Measurements from ENCODE around the gene TSKS. TPM values are rescaled to one million over a fixed set of nuclear protein-coding genes. Genes with fewer than 3 reads are reported as not detected.

The TSKS gene
- total RNA-seq, 6 donors from 2014 or later = 0.15 to 0.91 (median 0.37) TPM; not detected in 3

DNA sequence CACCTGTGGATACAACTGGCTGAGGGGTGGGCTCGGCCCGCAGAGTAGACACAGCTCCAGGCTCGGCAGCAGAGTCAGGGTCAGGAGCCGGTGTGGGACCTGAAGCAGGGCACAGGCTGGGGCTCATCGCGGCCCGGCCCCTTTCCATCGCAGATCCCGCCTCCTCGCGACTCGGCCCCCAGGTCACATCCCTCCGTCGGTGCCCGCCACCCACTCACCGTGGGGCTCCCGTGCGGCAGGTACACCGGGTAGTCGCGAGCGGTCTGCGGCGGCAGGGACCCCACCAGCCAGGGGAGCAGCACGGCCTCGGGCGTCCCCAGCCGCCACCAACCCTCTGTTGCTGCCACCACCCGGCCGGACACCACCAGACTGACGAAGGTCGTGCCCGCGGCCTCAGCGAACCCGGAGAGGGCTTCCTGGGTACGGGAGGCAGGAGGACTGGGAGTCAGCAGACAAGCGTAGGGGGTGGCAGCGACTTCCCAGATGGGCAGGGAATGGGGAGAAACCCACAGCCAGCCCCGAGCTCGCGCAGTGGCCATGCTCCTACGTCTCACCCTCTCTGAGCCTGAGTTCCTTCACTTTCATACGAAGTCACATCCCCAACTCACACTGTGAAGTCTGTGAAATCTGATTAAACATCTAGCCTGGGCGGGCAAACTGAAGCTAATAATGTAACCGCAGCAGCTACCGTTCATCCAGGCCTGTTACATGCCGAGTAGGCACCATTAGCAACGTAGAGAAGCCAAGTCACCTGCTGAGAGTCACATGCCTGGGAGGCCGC lies 46.2 kb upstream of the TSKS start:
- H3K9me3 ChIP-seq = no peaks in the 10 kb centered on the region
- peak overlapping the region; percentile 69 to 93 (median 80) for H3K4me3 ChIP-seq
- H3K36me3 ChIP-seq = peaks cover 0 to 33% (median 15%) of the 10 kb centered on the region in 4 donors
- peak overlapping the region; percentile 73 to 94 (median 89) for H3K27ac ChIP-seq
- no peaks in the 10 kb centered on the region for H3K27me3 ChIP-seq
- ATAC-seq (ENCODE audit: low FRiP score in 2 of 2) (peak; percentile 19 to 42), DNase-seq (peak; percentile 60 to 91)
- peaks cover 18 to 38% (median 24%) of the 10 kb centered on the region in 4 donors for H3K4me1 ChIP-seq
- WGBS, 2 donors = 11 to 35% methylated on average over 9 to 40 of the region's 50 CpGs
- TF ChIP-seq POLR2A (IDR thresholded peaks at IDR 0.05) (peak in 3 of 4 donors; percentile 11 to 60 (median 37)), EP300 (IDR thresholded peaks at IDR 0.05) (no peak), POLR2AphosphoS5 (IDR thresholded peaks at IDR 0.05) (no peak)
- TF ChIP-seq, protein P1, sequence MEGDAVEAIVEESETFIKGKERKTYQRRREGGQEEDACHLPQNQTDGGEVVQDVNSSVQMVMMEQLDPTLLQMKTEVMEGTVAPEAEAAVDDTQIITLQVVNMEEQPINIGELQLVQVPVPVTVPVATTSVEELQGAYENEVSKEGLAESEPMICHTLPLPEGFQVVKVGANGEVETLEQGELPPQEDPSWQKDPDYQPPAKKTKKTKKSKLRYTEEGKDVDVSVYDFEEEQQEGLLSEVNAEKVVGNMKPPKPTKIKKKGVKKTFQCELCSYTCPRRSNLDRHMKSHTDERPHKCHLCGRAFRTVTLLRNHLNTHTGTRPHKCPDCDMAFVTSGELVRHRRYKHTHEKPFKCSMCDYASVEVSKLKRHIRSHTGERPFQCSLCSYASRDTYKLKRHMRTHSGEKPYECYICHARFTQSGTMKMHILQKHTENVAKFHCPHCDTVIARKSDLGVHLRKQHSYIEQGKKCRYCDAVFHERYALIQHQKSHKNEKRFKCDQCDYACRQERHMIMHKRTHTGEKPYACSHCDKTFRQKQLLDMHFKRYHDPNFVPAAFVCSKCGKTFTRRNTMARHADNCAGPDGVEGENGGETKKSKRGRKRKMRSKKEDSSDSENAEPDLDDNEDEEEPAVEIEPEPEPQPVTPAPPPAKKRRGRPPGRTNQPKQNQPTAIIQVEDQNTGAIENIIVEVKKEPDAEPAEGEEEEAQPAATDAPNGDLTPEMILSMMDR (IDR thresholded peaks at IDR 0.05) = peak in 2 of 6 experiments; percentile 25 to 27

DNA sequence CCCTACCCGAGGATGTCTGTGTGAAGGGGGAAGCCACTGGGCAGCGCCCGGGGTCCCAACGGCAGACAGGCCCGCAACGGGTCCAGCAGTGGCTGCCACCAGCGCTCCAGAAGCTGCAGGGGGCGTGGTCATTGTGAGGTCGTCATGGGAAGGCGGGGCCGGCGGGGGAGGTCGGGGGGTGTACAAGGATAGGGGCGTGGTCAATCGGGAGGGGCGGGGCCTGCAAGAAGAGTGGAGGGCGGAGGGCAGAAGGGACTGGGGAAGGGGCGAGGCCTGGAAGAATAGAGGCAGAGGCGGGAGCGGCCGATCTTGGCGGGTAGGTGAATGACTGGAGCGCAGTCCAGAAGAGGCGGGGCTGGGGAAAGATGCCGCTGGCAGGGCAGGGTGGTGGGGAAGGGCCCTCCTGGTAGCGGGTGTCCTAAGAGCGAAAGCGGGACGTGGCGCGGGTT lies 45.6 kb upstream of the TSKS start:
- WGBS, 2 donors = 3 to 7% methylated on average over 24 to 29 of the region's 31 CpGs
- peak overlapping the region; percentile 73 to 94 (median 89) for H3K27ac ChIP-seq
- H3K27me3 ChIP-seq = no peaks in the 10 kb centered on the region
- H3K4me1 ChIP-seq = peaks cover 18 to 33% (median 24%) of the 10 kb centered on the region in 4 donors
- peak overlapping the region; percentile 69 to 93 (median 80) for H3K4me3 ChIP-seq
- no peaks in the 10 kb centered on the region for H3K9me3 ChIP-seq
- peaks cover 0 to 40% (median 20%) of the 10 kb centered on the region in 4 donors for H3K36me3 ChIP-seq
- DNase-seq (peak; percentile 95 to 97), ATAC-seq (ENCODE audit: low FRiP score in 2 of 2) (peak; percentile 87 to 91)
- TF ChIP-seq POLR2AphosphoS5 (IDR thresholded peaks at IDR 0.05) (peak in 1 of 2 donors; percentile 68), POLR2A (IDR thresholded peaks at IDR 0.05) (peak in 1 of 4 donors; percentile 63), EP300 (IDR thresholded peaks at IDR 0.05) (no peak)
- TF ChIP-seq, protein P1 (IDR thresholded peaks at IDR 0.05) = no peak

DNA sequence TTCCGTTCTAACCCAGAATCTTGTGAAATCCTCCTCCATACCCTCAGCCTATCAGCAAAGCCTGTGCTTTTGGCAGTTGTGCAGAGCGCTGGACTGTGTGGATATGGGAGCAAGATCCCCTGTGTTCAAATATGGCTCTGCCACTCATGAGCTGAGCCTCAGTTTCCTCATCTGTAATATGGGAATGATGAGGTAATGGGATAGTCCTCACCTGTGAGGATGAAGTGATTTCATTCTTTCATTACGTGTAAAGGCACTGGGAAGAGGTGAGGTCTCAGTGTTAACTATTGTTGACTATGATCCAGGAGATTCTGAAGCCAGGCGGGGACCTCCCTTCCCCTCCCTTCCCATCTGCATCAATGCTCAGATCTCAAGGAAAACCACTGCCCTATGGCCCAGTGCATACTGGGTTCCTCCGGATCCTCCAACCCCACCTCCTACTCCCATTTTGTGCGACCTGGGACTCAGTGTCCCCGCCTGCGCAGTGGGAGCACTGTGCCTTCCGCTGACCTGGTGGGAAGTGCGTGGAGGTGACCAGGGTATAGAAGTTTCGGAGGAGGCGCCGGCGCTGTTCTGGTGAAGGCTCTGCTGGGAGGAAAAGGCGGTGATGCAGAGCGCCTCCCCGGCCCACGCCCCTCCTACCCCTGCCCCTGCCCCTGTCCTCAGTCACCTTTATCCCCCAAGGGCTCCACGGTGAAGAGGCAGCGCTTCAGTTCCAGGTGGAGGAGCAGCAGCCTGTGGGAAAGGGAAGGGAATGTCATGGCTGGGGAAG lies 45.0 kb upstream of the TSKS start:
- H3K4me1 ChIP-seq = peaks cover 18 to 33% (median 24%) of the 10 kb centered on the region in 4 donors
- peak overlapping the region; percentile 73 to 94 (median 89) for H3K27ac ChIP-seq
- WGBS, 2 donors = 83 to 84% methylated on average over 18 to 20 of the region's 20 CpGs
- DNase-seq (no peak), ATAC-seq (ENCODE audit: low FRiP score in 2 of 2) (no peak)
- TF ChIP-seq, protein P1 (IDR thresholded peaks at IDR 0.05) = peak in 1 of 6 experiments; percentile 2
- no peak for TF ChIP-seq POLR2AphosphoS5 (IDR thresholded peaks at IDR 0.05)
- TF ChIP-seq EP300 (IDR thresholded peaks at IDR 0.05) = no peak
- no peak for TF ChIP-seq POLR2A (IDR thresholded peaks at IDR 0.05)
- peak overlapping the region in 3 of 4 donors; percentile 69 to 87 (median 74) for H3K4me3 ChIP-seq
- no peaks in the 10 kb centered on the region for H3K27me3 ChIP-seq
- H3K36me3 ChIP-seq = peaks cover 5 to 46% (median 26%) of the 10 kb centered on the region in 4 donors
- no peaks in the 10 kb centered on the region for H3K9me3 ChIP-seq

DNA sequence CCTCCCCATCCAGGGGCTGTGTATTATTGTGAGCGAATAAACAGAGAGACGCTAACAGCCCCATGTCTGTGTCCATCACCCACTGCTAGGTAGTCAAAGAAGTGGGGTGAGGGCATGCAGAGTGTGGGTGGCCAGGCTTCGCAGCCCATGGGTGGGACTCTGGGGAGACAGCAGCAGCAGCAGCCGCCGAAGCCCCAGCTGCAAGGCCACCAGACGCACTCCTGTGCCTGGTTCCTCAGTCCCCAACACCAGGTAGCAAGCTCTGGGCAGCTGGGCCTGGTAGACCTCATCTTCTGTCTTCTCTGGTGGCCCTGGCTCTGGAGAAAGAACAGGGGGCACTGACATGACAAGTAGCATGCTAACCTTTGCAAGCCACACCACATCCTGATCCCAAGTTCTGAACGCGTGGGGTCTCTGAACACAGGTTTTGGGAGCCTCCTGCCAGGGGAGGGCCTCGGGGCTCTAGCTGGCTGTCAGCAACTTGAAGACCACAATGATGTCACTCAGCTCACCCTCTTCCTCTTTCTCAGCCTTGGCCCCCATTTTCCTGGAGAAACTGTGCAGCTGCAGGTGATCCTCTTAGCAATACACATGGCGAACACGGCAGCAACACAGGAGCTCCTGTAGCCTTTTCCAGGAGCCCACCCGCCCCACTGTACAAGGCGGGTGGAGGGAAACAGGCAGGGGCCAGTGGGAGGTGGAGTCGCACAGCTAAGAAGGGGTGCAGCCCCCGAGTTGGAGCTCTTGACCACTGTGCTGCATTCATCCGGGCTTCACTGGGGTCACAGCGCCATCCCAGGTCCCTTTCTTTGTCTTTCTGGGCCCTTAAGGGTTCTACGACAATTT lies 44.2 kb upstream of the TSKS start:
- Histone ChIP-seq H3K9me3 (no peaks in the 10 kb centered on the region), H3K4me3 (no peak overlapping the region), H3K27ac (peak overlapping the region in 1 of 4 donors; percentile 15), H3K4me1 (peaks cover 12 to 25% (median 18%) of the 10 kb centered on the region in 4 donors), H3K36me3 (peaks cover 5 to 54% (median 34%) of the 10 kb centered on the region in 4 donors), H3K27me3 (no peaks in the 10 kb centered on the region)
- ATAC-seq (ENCODE audit: low FRiP score in 2 of 2) (no peak), DNase-seq (no peak)
- no peak for TF ChIP-seq EP300 (IDR thresholded peaks at IDR 0.05)
- 74 to 86% methylated on average over 9 to 18 of the region's 18 CpGs for WGBS, 2 donors

Data from upper lobe of left lung (tissue), 6 donors.